Neuronal stem cell (in vitro differentiated cells): Measurements from ENCODE around the gene DOCK3.

Source experiments
- DNase-seq: peaks from one replicate; pipeline ENCODE4 v3.0.0-alpha.2; 2013; ENCODE audit warnings: low spot score
- H2AFZ ChIP-seq: one replicate; pipeline ENCODE4 v1.6.1; 2013; ENCODE audit warnings: mild to moderate bottlenecking, low read length, inconsistent platforms
- H2AK5ac ChIP-seq: 2 replicates; pipeline ENCODE4 v1.6.1; 2013; ENCODE audit warnings: low read depth, mild to moderate bottlenecking, inconsistent platforms, low read length, moderate library complexity, mixed read lengths
- H2BK120ac ChIP-seq: 2 replicates; pipeline ENCODE4 v1.6.1; 2013; ENCODE audit warnings: low read depth, mild to moderate bottlenecking, inconsistent platforms, low read length, moderate library complexity, mixed read lengths
- H2BK12ac ChIP-seq: one replicate; pipeline ENCODE4 v1.6.1; 2013; ENCODE audit warnings: low read length, inconsistent platforms
- H2BK15ac ChIP-seq: 2 replicates; pipeline ENCODE4 v1.6.1; 2013; ENCODE audit warnings: mild to moderate bottlenecking, low read length, inconsistent platforms, mixed read lengths
- H2BK5ac ChIP-seq: one replicate; pipeline ENCODE4 v1.6.1; 2013; ENCODE audit warnings: inconsistent platforms, mild to moderate bottlenecking, low read length, moderate library complexity
- H3K14ac ChIP-seq: one replicate; pipeline ENCODE4 v1.6.1; 2013; ENCODE audit warnings: low read length, inconsistent platforms
- H3K18ac ChIP-seq: 2 replicates; pipeline ENCODE4 v1.6.1; 2013; ENCODE audit warnings: low read length, inconsistent platforms
- H3K23ac ChIP-seq: 2 replicates; pipeline ENCODE4 v1.6.1; 2013; ENCODE audit warnings: low read depth, mild to moderate bottlenecking, mixed read lengths, low read length, inconsistent platforms; ENCODE audit not compliant: poor library complexity
- H3K27ac ChIP-seq: replicated peaks from 3 replicates; pipeline ENCODE4 v1.5.1; 2013; ENCODE audit warnings: low read length, inconsistent platforms
- H3K27me3 ChIP-seq, 3 experiments: 2 replicates each; pipeline ENCODE4 v1.6.1; 2013; ENCODE audit warnings: low read length in 3 of 3, mild to moderate bottlenecking in 2 of 3, inconsistent platforms in 1 of 3, low read depth in 1 of 3, mixed read lengths in 1 of 3, moderate library complexity in 1 of 3; ENCODE audit not compliant: control insufficient read depth in 3 of 3, insufficient read depth in 3 of 3
- H3K36me3 ChIP-seq, 2 donors: replicated peaks in 1 of 2; 2 replicates each; pipeline ENCODE4 v1.6.1; 2013; ENCODE audit warnings: low read length in 2 of 2; ENCODE audit not compliant: control insufficient read depth in 2 of 2, insufficient read depth in 2 of 2
- H3K4ac ChIP-seq: 2 replicates; pipeline ENCODE4 v1.6.1; 2013; ENCODE audit warnings: inconsistent platforms, mild to moderate bottlenecking, low read length, moderate library complexity
- H3K4me1 ChIP-seq, 2 donors: 1 replicate in 1 of 2; 2 replicates in 1 of 2; pipeline ENCODE4 v1.6.1; 2013; ENCODE audit warnings: low read length in 2 of 2, low read depth in 1 of 2; ENCODE audit not compliant: control insufficient read depth in 2 of 2, insufficient read depth in 1 of 2
- H3K4me2 ChIP-seq: one replicate; pipeline ENCODE4 v1.6.1; 2013; ENCODE audit warnings: mild to moderate bottlenecking, low read length, inconsistent platforms; ENCODE audit not compliant: insufficient read depth, poor library complexity, severe bottlenecking
- H3K4me3 ChIP-seq, 2 donors: 2 replicates each; pipeline ENCODE4 v1.5.1; 2013; ENCODE audit warnings: low read length in 2 of 2, mild to moderate bottlenecking in 2 of 2, inconsistent platforms in 1 of 2, moderate library complexity in 1 of 2
- H3K79me1 ChIP-seq: one replicate; pipeline ENCODE4 v1.6.1; 2013; ENCODE audit warnings: low read depth, mild to moderate bottlenecking, inconsistent platforms, low read length, moderate library complexity
- H3K9ac ChIP-seq: one replicate; pipeline ENCODE4 v1.6.1; 2013; ENCODE audit warnings: mild to moderate bottlenecking, low read depth, low read length, inconsistent platforms; ENCODE audit not compliant: poor library complexity
- H3K9me3 ChIP-seq, 2 donors: replicated peaks in 1 of 2; 2 replicates each; pipeline versions ENCODE3 to v1.6.1; 2013; ENCODE audit warnings: low read length in 2 of 2, mild to moderate bottlenecking in 2 of 2, inconsistent platforms in 1 of 2, low read depth in 1 of 2, mixed read lengths in 1 of 2, moderate library complexity in 1 of 2; ENCODE audit not compliant: control insufficient read depth in 2 of 2, insufficient read depth in 1 of 2
- H4K8ac ChIP-seq: one replicate; pipeline ENCODE4 v1.6.1; 2013; ENCODE audit warnings: low read depth, mild to moderate bottlenecking, inconsistent platforms, low read length, moderate library complexity
- H4K91ac ChIP-seq: one replicate; pipeline ENCODE4 v1.6.1; 2013; ENCODE audit warnings: low read length, low read depth, mild to moderate bottlenecking, inconsistent platforms; ENCODE audit not compliant: poor library complexity
- WGBS, 2 donors: extraction: QIAGEN DNeasy Blood & Tissue Kit; methylation state at CpG; one replicate each; pipeline ENCODE4 v1.1.7; 2013; ENCODE audit warnings: missing lambda C conversion rate in 2 of 2, mixed read lengths in 1 of 2; ENCODE audit not compliant: insufficient read length in 2 of 2, insufficient replicate concordance in 1 of 2; ENCODE audit errors: extremely low coverage in 2 of 2; 5-methylcytosine and 5-hydroxymethylcytosine counted together

The DOCK3 gene

DNA sequence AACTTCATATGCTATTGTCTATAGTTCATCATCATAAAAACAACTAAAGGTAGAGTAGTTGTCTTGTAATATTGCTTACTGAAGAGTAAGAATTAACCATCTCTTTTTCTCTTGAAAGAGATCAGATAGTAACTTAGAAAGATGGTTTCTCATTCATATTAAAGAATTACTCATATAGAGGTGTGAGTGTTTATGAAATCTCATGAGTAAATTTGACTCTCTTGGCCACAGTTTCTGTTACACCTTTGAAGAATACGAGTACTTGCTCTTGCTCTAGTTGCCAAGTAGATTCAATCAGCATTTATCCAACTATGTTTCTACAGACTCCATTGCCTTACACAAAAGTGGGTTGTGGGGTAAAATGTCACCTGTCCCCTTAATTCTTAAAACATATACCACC, 463.0 kb downstream of the DOCK3 start:
- WGBS, 2 donors, result no CpG with 5 or more reads among the region's 1 CpG
- no peak overlapping the region for H3K4me3 ChIP-seq

GRCh38 chr3:51139616-51140015, 464.9 kb downstream of the DOCK3 start:
- Histone ChIP-seq H3K4me2 (no peak overlapping the region), H3K79me1 (no peaks in the 10 kb centered on the region), H3K27ac (no peak overlapping the region), H3K9ac (no peak overlapping the region), H2AK5ac (no peak overlapping the region), H3K9me3 (no peaks in the 10 kb centered on the region), H4K91ac (no peak overlapping the region), H3K23ac (no peak overlapping the region), H3K4me1 (no peaks in the 10 kb centered on the region), H2BK120ac (no peak overlapping the region), H3K4me3 (no peak overlapping the region), H2BK5ac (no peak overlapping the region), H2AFZ (no peak overlapping the region), H3K18ac (no peak overlapping the region), H3K36me3 (no peaks in the 10 kb centered on the region), H2BK15ac (no peak overlapping the region), H3K27me3 (no peaks in the 10 kb centered on the region), H3K4ac (no peak overlapping the region), H3K14ac (no peak overlapping the region), H2BK12ac (no peak overlapping the region), H4K8ac (no peak overlapping the region)
- no peak for DNase-seq
- WGBS, 2 donors, result no CpG with 5 or more reads among the region's 1 CpG

More for the DNA sequence above, 463.0 kb downstream of the DOCK3 start:
- H2BK12ac ChIP-seq, result no peak overlapping the region
- no peak overlapping the region for H3K4me2 ChIP-seq
- H3K9me3 ChIP-seq, result no peaks in the 10 kb centered on the region
- no peak for DNase-seq
- H3K4ac ChIP-seq, result no peak overlapping the region
- H4K91ac ChIP-seq, result no peak overlapping the region
- H2BK120ac ChIP-seq, result no peak overlapping the region
- no peak overlapping the region for H2BK15ac ChIP-seq
- H3K23ac ChIP-seq, result no peak overlapping the region
- H3K4me1 ChIP-seq, result no peaks in the 10 kb centered on the region
- no peaks in the 10 kb centered on the region for H3K36me3 ChIP-seq
- no peaks in the 10 kb centered on the region for H3K27me3 ChIP-seq
- no peak overlapping the region for H2AFZ ChIP-seq
- H3K9ac ChIP-seq, result no peak overlapping the region
- no peak overlapping the region for H3K18ac ChIP-seq
- H4K8ac ChIP-seq, result no peak overlapping the region
- H2AK5ac ChIP-seq, result no peak overlapping the region
- no peak overlapping the region for H3K27ac ChIP-seq
- no peak overlapping the region for H3K14ac ChIP-seq
- no peak overlapping the region for H2BK5ac ChIP-seq
- no peaks in the 10 kb centered on the region for H3K79me1 ChIP-seq

DNA sequence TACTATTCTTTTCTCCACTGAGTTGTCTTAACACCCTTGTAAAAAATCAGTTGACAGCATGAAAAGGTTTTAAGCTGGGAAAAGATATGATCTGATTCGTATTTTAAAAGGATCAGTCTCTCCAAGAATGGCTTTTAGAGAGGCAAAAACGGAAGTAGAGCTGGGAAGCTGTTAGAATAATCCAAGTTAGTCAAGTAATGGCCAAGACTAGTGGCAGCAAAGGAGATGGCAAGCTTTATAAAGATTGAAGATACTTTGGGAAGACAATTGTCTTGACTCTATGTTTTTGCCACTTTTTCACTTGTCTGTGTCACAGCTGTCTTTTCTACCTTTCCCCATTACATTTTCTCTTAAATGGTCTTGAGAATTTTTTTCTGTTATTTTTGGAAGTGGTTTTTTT, 466.8 kb downstream of the DOCK3 start:
- Histone ChIP-seq H2BK120ac (no peak overlapping the region), H2AFZ (no peak overlapping the region)

DNA sequence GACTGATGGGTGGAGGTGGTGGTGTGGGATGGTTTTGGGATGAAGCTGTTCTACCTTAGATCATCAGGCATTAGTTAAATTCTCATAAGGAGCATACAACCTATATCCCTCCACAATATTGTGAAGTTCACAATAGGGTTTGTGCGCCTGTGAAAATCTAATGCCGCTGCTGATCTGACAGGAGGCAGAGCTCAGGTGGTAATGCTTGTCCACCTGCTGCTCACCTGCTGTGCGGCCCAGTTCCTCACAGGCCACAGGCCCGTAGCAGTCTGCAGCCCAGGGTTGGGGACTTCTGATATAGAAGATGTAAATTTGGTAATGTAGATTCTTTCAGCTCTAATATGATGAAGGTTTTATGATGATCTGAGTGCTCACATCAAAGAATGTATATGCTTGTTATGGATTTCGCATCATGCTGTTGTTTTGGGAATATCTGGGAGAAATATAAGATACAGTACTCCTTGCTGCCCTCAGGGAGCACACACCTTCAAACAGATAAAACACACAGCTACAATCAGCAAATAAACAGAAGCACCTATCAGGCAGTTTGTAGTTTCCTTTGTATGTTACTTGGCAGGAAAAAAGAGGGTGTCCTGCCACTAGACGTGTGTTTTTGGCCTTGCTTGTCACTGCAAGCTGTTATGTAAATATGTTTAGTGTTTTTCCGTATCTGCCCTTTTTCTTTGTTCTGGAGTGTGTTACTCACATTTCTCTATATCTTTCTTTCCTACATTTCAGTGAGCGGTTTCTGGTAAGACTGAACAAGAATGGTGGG, 471.3 kb downstream of the DOCK3 start:
- Histone ChIP-seq H3K4me3 (no peak overlapping the region), H3K79me1 (no peaks in the 10 kb centered on the region)
- no CpG with 5 or more reads among the region's 8 CpGs for WGBS, 2 donors

More for the DNA sequence above, 466.8 kb downstream of the DOCK3 start:
- Histone ChIP-seq H3K4me3 (no peak overlapping the region), H3K27ac (no peak overlapping the region), H4K8ac (no peak overlapping the region), H3K23ac (no peak overlapping the region), H3K79me1 (no peaks in the 10 kb centered on the region), H3K4ac (no peak overlapping the region), H3K4me1 (no peaks in the 10 kb centered on the region), H4K91ac (no peak overlapping the region), H3K18ac (no peak overlapping the region), H3K9ac (no peak overlapping the region), H3K4me2 (no peak overlapping the region), H3K9me3 (no peaks in the 10 kb centered on the region), H3K27me3 (no peaks in the 10 kb centered on the region), H2BK15ac (no peak overlapping the region), H3K36me3 (no peaks in the 10 kb centered on the region), H2BK5ac (no peak overlapping the region), H2AK5ac (no peak overlapping the region), H3K14ac (no peak overlapping the region), H2BK12ac (no peak overlapping the region)
- DNase-seq, result no peak
- no CpG with 5 or more reads among the region's 2 CpGs for WGBS, 2 donors

More for the DNA sequence above, 471.3 kb downstream of the DOCK3 start:
- Histone ChIP-seq H4K91ac (no peak overlapping the region), H2BK15ac (no peak overlapping the region), H4K8ac (no peak overlapping the region), H2BK12ac (no peak overlapping the region), H3K9ac (no peak overlapping the region), H3K14ac (no peak overlapping the region), H2BK120ac (no peak overlapping the region), H2BK5ac (no peak overlapping the region), H2AK5ac (no peak overlapping the region), H3K4ac (no peak overlapping the region), H3K36me3 (no peaks in the 10 kb centered on the region), H3K27me3 (no peaks in the 10 kb centered on the region), H3K18ac (no peak overlapping the region), H3K23ac (no peak overlapping the region), H3K27ac (no peak overlapping the region), H2AFZ (no peak overlapping the region), H3K4me2 (no peak overlapping the region), H3K9me3 (no peaks in the 10 kb centered on the region), H3K4me1 (no peaks in the 10 kb centered on the region)
- DNase-seq, result no peak
